B cell (primary cell): ENCODE results near the gene TMEM244.

ENCODE experiments used
- CTCF ChIP-seq: fragments of 200-600 bp; IDR thresholded peaks from one replicate; pipeline ENCODE4 v1.8.0; 2022; ENCODE audit warnings: antibody characterized with exemption, mild to moderate bottlenecking
- EZH2 ChIP-seq: IDR thresholded peaks from 2 replicates; pipeline ENCODE4 v1.6.1; 2012; ENCODE audit warnings: borderline replicate concordance, low read depth, mild to moderate bottlenecking, moderate library complexity, low read length; ENCODE audit not compliant: insufficient read depth, poor library complexity, severe bottlenecking

GRCh38 chr6:129828229-129828628 is 32.9 kb downstream of the TMEM244 start:
- TF ChIP-seq CTCF (no peak), EZH2 (no peak)
